ENCODE data around the gene KRTAP5-9.

Gene KRTAP5-9

DNA sequence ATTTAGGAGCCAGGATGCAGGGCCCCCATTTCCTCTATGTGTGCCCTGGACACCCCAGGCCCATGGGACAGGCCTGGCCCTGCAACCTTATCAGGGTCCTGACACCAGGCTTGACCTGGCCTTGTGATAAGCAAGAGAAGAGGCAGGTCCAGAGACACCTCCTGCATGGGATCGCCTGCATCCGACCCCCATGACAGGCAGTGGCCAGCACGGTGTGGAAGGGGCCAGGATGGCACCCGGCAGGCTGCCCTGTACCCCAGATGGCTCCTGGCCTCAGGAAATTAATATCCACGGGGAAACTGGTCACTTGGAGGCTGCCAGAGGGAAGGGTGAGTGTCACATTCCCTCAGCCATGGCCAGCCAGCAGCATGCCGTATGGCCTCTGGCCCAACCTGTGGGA, 6.8 kb downstream of the KRTAP5-9 start:
- TF ChIP-seq, protein P1, sequence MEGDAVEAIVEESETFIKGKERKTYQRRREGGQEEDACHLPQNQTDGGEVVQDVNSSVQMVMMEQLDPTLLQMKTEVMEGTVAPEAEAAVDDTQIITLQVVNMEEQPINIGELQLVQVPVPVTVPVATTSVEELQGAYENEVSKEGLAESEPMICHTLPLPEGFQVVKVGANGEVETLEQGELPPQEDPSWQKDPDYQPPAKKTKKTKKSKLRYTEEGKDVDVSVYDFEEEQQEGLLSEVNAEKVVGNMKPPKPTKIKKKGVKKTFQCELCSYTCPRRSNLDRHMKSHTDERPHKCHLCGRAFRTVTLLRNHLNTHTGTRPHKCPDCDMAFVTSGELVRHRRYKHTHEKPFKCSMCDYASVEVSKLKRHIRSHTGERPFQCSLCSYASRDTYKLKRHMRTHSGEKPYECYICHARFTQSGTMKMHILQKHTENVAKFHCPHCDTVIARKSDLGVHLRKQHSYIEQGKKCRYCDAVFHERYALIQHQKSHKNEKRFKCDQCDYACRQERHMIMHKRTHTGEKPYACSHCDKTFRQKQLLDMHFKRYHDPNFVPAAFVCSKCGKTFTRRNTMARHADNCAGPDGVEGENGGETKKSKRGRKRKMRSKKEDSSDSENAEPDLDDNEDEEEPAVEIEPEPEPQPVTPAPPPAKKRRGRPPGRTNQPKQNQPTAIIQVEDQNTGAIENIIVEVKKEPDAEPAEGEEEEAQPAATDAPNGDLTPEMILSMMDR (conservative IDR thresholded peaks at IDR 0.05; ENCODE audit: low read depth, low read length): no peak
- no peak for DNase-seq (ENCODE audit: low read depth)

DNA sequence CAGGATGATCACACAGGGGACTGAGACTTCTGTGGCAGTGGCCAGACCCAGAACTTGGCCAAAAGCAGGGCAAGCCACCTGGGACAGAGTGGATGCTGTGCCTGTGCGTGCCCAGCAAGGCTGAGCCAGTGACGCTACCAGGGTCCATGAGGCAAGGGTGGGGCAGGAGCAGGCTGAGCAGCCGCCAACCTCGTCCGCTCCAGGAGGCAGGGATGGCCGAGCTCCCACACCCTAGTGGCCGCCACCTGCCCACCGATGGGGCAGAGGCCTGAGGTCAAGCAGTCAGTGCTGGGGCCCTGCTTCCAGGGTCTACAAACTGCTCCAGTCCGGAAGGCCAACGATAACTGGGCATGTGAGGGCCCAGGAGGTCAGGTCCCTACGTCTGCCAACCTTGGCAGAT, 7.3 kb downstream of the KRTAP5-9 start:
- no peak for DNase-seq (ENCODE audit: low read depth)
- TF ChIP-seq, protein P1 (conservative IDR thresholded peaks at IDR 0.05; ENCODE audit: low read depth, low read length): no peak
- H3K4me3 ChIP-seq (ENCODE audit: low read depth, low read length): no peak overlapping the region

More for the DNA sequence above, 6.8 kb downstream of the KRTAP5-9 start:
- H3K4me3 ChIP-seq (ENCODE audit: low read depth, low read length): no peak overlapping the region

DNA sequence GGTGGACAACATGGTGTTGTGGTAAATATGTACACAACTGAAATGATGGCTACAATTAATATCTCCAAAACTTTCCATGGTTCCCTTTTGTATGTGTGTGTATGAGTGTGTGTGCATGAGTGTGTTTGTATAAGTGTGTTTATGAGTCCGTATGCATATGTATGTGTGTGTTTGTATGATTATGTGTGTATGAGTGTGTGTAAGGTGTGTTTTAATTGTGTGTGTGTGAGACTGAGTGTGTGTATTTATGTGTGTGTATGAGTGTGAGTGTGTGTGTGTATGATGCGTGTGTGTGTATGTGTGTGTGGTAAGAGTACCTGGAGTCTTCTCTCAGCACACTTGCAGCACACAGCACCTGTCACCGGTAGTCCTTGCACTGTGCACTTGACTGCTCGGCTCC, 7.8 kb downstream of the KRTAP5-9 start:
- H3K4me3 ChIP-seq (ENCODE audit: low read depth, low read length): no peak overlapping the region
- TF ChIP-seq, protein P1 (conservative IDR thresholded peaks at IDR 0.05; ENCODE audit: low read depth, low read length): no peak
- DNase-seq (ENCODE audit: low read depth): no peak

DNA sequence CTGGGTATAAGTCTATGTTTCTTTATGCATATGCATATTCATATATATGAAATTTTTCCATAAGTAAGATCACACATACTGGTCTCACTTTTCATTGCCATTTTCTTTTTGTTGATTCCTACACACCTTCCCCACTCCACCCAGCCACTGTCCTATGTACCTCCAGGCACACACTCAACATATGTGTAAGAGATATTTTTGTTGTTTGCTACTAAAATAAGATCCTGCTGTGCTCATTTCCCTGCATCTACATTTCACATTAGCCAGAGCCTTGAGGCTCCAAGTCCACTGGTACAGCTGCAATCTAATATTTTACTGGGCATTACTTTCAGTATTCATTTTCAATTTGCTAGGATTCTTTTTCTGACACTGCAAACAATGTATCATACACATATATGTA, 9.0 kb downstream of the KRTAP5-9 start:
- H3K4me3 ChIP-seq (ENCODE audit: low read depth, low read length): no peak overlapping the region
- DNase-seq (ENCODE audit: low read depth): no peak
- TF ChIP-seq, protein P1 (conservative IDR thresholded peaks at IDR 0.05; ENCODE audit: low read depth, low read length): no peak

DNA sequence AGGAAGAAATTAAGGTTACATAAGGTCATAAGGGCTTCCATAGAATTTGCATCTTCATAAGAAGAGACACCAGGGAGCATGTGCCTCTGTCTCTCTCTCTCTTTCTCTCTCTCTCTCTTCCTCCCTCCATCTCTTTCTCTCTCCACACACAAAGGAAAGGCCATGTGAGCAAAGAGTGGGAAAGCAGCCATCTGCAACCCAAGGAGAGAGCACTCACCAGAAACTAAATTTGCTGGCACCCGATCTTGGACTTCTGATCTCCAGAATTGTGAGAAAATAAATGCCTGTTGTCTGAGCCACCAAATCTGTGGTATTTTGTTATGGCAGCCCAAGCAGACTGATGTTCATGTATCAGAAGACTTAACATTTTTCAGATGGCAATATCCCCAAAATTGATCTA, 10.8 kb downstream of the KRTAP5-9 start:
- TF ChIP-seq, protein P1 (conservative IDR thresholded peaks at IDR 0.05; ENCODE audit: low read depth, low read length): no peak
- DNase-seq (ENCODE audit: low read depth): no peak

DNA sequence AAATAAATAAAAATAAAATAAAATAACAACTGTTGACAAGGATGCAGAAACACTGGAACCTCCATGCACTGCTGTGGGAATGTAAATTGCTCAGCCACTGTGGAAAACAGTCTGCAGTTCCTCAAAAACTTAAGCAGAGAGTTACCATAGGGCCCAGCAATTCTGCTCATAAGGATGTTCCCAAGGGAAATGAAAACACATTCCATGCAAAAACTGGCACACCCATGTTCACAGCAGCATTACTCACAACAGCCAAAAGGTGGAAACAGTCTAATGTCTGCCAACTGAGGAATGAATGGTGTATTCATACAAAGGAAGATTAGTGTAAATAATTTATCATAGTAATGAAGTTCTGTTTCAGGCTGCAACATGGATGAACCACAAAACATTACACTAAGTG, 13.9 kb downstream of the KRTAP5-9 start:
- TF ChIP-seq, protein P1 (conservative IDR thresholded peaks at IDR 0.05; ENCODE audit: low read depth, low read length): no peak
- no peak for DNase-seq (ENCODE audit: low read depth)
- H3K4me3 ChIP-seq (ENCODE audit: low read depth, low read length): no peak overlapping the region

More for the DNA sequence above, 10.8 kb downstream of the KRTAP5-9 start:
- H3K4me3 ChIP-seq (ENCODE audit: low read depth, low read length): no peak overlapping the region

DNA sequence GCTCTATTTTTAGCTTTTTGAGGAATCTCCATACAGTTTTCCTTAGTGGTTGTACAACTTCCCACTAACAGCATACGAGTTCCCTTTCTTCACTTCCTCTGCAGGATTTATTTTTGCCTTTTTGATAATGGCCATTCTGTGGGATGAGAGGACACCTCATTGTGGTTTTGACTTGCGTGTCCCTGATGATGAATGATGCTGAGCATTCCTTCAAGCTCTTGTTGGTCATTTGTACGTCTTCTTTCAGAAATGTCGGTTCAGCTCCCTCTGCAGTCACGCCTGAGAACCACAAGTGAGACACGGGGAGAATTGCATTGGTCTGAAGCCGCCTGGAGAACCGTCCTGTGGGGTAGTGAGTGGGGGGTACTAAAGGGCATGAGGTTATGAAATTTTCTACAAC, 15.2 kb downstream of the KRTAP5-9 start:
- TF ChIP-seq, protein P1 (conservative IDR thresholded peaks at IDR 0.05; ENCODE audit: low read depth, low read length): peak; percentile 72
- DNase-seq (ENCODE audit: low read depth): peak; percentile 78
- no peak overlapping the region for H3K4me3 ChIP-seq (ENCODE audit: low read depth, low read length)

All from choroid plexus epithelial cell (primary cell).